GM21723 (cell line): ENCODE results near the gene GRM4.

Experiments
- ATAC-seq: cut with Tn5 transposase; IDR thresholded peaks from one replicate; pipeline ENCODE4 v1.9.1; 2021; ENCODE audit warnings: mild to moderate bottlenecking, moderate library complexity; ENCODE audit not compliant: unreplicated experiment

The GRM4 gene

GRCh38 chr6:34086558-34086957 lies 59.3 kb downstream of the GRM4 start:
- ATAC-seq, result no peak

GRCh38 chr6:34085453-34086170 lies 60.3 kb downstream of the GRM4 start:
- ATAC-seq, result no peak

- no peak for ATAC-seq
Measured at GRCh38 chr6:34084591-34085290, 61.1 kb downstream of the GRM4 start.

GRCh38 chr6:34082864-34083626 lies 62.8 kb downstream of the GRM4 start:
- no peak for ATAC-seq

- ATAC-seq, result no peak
Measured at GRCh38 chr6:34082348-34082747, 63.5 kb downstream of the GRM4 start.

- no peak for ATAC-seq
Measured at GRCh38 chr6:34080357-34080756, 65.5 kb downstream of the GRM4 start.

- ATAC-seq, result no peak
Measured at GRCh38 chr6:34079899-34080298, 66.0 kb downstream of the GRM4 start.

- ATAC-seq, result no peak
Measured at GRCh38 chr6:34075906-34076305, 70.0 kb downstream of the GRM4 start.

- no peak for ATAC-seq
Measured at GRCh38 chr6:34074064-34074742, 71.7 kb downstream of the GRM4 start.

- no peak for ATAC-seq
Measured at GRCh38 chr6:34073540-34073939, 72.3 kb downstream of the GRM4 start.

- no peak for ATAC-seq
Measured at GRCh38 chr6:34072727-34073126, 73.2 kb downstream of the GRM4 start.

GRCh38 chr6:34071884-34072379 lies 74.0 kb downstream of the GRM4 start:
- no peak for ATAC-seq

- no peak for ATAC-seq
Measured at GRCh38 chr6:34071136-34071883, 74.6 kb downstream of the GRM4 start.

- ATAC-seq, result no peak
Measured at GRCh38 chr6:34070315-34071135, 75.4 kb downstream of the GRM4 start.

- ATAC-seq, result no peak
Measured at GRCh38 chr6:34068462-34069044, 77.3 kb downstream of the GRM4 start.

GRCh38 chr6:34067814-34068213 lies 78.1 kb downstream of the GRM4 start:
- ATAC-seq, result no peak

- no peak for ATAC-seq
Measured at GRCh38 chr6:34066772-34067770, 78.8 kb downstream of the GRM4 start.

- ATAC-seq, result no peak
Measured at GRCh38 chr6:34066218-34066571, 79.7 kb downstream of the GRM4 start.
